Activated T-cell treated with anti-CD3 and anti-CD28 coated beads, Interleukin-2, amount 50 U/mL, for 24 hours (primary cell): ENCODE measurements around the gene LUZP2.

Source experiments
- DNase-seq: peaks from one replicate; pipeline ENCODE4 v3.0.0-alpha.2; 2020
- H3K27ac Mint-ChIP-seq: 2 replicates; pipeline ENCODE4 v1.8.0; 2020; ENCODE audit warnings: mild to moderate bottlenecking, mixed read lengths
- H3K27me3 Mint-ChIP-seq: 2 replicates; pipeline ENCODE4 v1.8.0; 2020; ENCODE audit warnings: mixed read lengths
- H3K36me3 Mint-ChIP-seq: 2 replicates; pipeline ENCODE4 v1.8.0; 2020; ENCODE audit warnings: low read depth, mixed read lengths
- H3K4me1 Mint-ChIP-seq: 2 replicates; pipeline ENCODE4 v1.8.0; 2020; ENCODE audit warnings: low read depth, mixed read lengths
- H3K4me3 Mint-ChIP-seq: 2 replicates; pipeline ENCODE4 v1.8.0; 2020; ENCODE audit warnings: mild to moderate bottlenecking, moderate library complexity, mixed read lengths
- H3K9me3 Mint-ChIP-seq: 2 replicates; pipeline ENCODE4 v1.8.0; 2020; ENCODE audit warnings: mixed read lengths

Gene LUZP2

GRCh38 chr11:25119416-25119815, 622.6 kb downstream of the LUZP2 start:
- Mint-ChIP-seq H3K4me3 (no peak overlapping the region), H3K27me3 (no peaks in the 10 kb centered on the region), H3K9me3 (peaks cover 16% of the 10 kb centered on the region), H3K4me1 (no peaks in the 10 kb centered on the region), H3K36me3 (no peaks in the 10 kb centered on the region), H3K27ac (no peak overlapping the region)
- no peak for DNase-seq
